Measurements from ENCODE around the gene FRS2.

The FRS2 gene

GRCh38 chr12:69534389-69534822, 64.2 kb downstream of the FRS2 start:
- peak; percentile 45 for DNase-seq

DNA sequence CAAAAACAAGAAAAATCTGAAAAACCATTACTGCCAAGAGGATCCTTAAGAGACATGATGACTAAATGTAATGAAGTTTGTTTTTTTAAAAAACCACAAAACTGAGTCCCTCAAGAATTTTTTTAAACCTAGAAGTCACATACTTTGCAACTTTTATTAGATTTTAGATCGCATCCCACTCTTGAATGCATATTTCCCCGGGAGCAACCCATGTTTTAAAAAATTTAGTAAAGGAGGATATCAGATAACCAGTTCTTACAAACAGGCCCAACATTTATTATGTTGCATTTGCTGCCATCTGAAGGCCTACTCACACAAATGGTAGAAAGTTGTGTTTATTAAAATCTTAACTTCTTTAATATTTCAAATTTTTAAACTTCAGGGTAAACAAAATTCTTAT, 70.8 kb downstream of the FRS2 start:
- no peak for DNase-seq

- DNase-seq, result no peak
These were observed 73.9 kb downstream of the FRS2 start for GRCh38 chr12:69544087-69544486.

GRCh38 chr12:69545081-69545480, 74.9 kb downstream of the FRS2 start:
- DNase-seq, result no peak

- DNase-seq, result no peak
These were observed 76.7 kb downstream of the FRS2 start for GRCh38 chr12:69546693-69547438.

GRCh38 chr12:69548687-69549086, 78.5 kb downstream of the FRS2 start:
- no peak for DNase-seq

GRCh38 chr12:69550569-69551350, 80.6 kb downstream of the FRS2 start:
- no peak for DNase-seq

GRCh38 chr12:69553628-69554248, 83.5 kb downstream of the FRS2 start:
- DNase-seq, result peak; percentile 25

DNA sequence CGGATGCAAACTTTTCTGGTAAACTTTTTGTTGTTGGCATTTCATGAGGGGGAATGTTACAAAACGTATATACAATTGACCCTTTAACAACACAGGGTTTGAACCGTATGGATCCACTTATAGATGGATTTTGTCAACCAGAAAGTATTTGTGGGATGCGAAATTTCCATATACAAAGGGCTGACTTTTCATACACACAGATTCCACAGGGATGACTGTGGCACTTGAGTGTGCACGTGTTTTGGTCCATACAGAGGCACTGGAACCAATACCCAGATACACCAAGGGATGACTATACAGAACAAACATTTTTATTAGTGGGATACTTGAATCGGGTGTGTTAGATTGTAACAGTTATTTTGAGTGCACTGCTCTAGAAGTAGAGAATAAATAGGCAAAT, 85.3 kb downstream of the FRS2 start:
- no peak for DNase-seq

GRCh38 chr12:69556383-69556782, 86.2 kb downstream of the FRS2 start:
- DNase-seq, result no peak

DNA sequence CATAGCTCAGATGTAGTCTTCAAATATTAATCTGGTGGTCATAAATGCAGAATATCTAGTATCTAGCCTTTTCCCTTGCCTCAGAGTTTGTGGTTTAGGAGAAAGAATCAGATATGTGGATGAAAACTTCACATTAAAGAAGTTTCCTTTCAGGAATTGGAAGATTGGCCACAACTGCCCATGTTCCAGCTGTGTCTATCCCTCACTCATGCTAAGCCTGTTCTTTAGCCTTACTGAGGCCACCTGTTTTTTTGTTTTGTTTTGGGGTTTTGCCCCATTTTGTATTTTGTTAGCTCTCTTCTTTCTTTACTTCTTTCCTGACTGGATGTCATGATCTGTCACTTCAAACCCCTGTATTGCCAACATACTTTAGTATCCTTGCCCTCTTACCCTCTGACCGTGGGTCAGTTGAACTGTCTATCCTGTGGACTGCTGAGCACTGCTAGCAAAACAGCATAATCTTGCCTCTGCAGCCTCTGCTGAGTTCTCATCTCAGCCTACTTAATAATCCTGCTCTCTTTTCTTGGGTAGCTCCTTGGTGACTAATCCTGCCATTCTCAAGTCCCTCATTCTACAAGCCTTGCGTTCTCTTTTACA, 93.1 kb downstream of the FRS2 start:
- DNase-seq, result no peak

DNA sequence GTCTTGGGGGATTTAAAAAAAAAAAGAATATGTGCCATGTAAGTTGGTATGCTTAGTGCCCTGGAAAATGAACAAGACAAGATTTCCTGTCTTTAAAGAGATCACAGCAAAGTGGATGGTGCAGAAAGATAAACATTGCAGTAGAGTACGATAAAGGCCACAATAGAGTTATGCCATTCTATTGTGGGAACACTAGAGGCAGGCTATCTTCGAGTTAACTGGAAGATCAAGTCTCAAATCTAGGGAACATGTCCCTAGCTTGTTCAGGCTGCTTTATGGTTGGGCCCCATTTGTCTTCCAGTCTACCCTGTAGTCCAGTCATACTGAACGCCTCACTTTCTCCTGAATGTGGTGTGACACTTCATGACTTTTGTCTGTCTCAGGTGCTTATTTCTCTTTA, 96.4 kb downstream of the FRS2 start:
- no peak for DNase-seq

GRCh38 chr12:69569236-69569635, 99.0 kb downstream of the FRS2 start:
- no peak for DNase-seq

GRCh38 chr12:69570000-69570516, 99.9 kb downstream of the FRS2 start:
- DNase-seq, result no peak

- peak; percentile 65 for DNase-seq
These were observed 100.6 kb downstream of the FRS2 start for GRCh38 chr12:69570545-69571399.

- no peak for DNase-seq
These were observed 105.2 kb downstream of the FRS2 start for GRCh38 chr12:69575346-69575745.

DNA sequence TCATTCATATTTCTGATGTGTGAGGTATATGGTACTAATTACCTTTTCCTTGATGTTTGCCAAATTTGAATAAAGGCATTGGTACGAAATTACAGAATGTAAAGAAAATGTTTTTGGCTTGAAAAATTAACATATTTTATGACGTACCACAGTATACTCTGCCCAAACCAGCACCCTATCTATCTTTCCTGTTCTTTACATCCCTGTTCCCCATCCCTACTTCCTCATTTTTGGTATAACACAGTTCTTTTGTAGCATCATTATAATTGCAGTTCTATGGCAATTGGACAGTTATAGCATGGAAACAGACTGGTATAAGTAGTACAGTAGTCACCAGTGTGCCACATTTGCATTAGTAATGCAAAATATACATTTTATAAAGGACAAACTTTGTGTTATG, 108.1 kb downstream of the FRS2 start:
- no peak for DNase-seq

GRCh38 chr12:69579029-69579428, 108.8 kb downstream of the FRS2 start:
- no peak for DNase-seq

- DNase-seq, result no peak
These were observed 109.9 kb downstream of the FRS2 start for GRCh38 chr12:69580074-69580473.

- DNase-seq, result no peak
These were observed 113.0 kb downstream of the FRS2 start for GRCh38 chr12:69583203-69583602.

- DNase-seq, result peak; percentile 96
These were observed 115.2 kb downstream of the FRS2 start, which contains the start of gene CCT2 for GRCh38 chr12:69585189-69586062. CCT2 (plus strand) TSS chr12:69585459; CDS start chr12:69585522, 63 bp downstream.

All from NCI-H2227 treated with DMSO at 0.1 percent for 48 hours (cell line).